GM18858 (cell line): ENCODE measurements around the gene FCRL5.
"Not testable (repeated sequence)": the region's sequence is repeated elsewhere in the genome, so short reads cannot be mapped to it uniquely, and the experiment has no call there.

ENCODE experiments used
- ATAC-seq: cut with Tn5 transposase; IDR thresholded peaks from one replicate; pipeline ENCODE4 v1.9.1; 2021; ENCODE audit not compliant: unreplicated experiment

Gene FCRL5

DNA sequence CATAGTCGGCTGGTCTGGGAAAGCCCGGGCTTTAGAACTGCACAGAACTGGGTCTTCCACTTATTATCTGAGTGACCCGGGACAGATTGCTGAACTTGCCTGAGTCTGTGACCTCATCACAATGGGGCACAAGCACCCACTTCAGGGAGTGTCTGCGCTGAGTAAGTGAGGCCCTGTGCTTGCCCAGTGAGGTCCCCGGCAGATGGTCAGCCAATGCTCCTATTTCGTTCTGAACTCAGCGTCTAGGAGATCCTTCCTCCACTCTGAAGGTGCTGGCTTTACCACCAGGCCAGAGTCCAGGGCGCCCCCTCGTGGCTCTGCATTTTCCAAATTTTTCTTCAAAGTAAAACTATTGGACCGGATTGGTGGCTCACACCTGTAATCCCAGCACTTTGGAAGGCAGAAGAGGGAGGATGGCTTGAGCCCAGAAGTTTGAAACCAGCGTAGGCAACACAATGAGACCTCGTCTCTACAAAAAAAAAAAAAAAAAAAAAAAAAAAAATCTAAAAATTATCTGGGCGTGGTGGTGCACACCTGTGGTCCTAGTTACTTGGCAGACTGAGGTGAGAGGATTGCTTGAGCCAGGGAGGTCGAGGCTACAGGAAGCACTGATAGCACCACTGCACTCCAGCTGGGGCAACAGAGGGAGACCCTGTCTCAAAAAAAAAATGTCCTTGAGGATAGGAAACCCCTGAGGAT, 61.7 kb downstream of the FCRL5 start:
- ATAC-seq: no peak

DNA sequence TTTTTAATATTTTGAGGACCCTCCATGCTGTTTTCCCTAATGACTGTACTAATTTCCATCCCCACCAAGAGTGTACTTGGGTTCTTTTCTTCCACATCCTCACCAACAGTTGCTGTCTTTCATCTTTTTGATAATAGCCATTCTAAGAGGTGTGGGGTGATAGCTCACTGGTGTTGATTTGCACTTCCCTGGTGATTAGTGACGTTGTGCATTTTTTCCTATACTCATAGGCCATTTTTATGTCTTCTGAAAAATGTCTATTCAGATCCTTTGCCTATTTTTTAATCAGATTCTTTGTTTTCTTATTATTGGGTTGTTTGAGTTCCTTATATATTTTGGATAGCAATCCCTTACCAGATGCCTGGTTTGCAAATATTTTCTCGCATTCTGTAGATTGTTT, 64.2 kb downstream of the FCRL5 start:
- ATAC-seq: no peak

DNA sequence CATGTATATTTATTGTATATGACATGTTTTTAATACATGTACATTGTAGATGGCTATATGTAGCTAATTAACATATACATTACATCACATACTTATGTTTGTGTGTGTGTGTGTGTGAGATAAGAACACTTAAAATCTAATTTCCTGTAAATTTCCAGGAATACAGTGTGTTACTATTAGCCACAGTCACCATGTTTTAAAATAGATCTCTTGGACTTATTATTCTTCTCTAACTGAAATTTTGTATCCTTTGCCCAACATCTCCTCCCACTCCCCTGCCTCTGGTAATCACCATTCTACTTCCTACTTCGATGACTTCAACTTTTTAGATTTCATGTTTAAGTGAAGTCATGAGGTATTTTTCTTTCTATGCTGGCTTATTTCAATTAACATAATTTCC, 64.8 kb downstream of the FCRL5 start:
- no peak for ATAC-seq

DNA sequence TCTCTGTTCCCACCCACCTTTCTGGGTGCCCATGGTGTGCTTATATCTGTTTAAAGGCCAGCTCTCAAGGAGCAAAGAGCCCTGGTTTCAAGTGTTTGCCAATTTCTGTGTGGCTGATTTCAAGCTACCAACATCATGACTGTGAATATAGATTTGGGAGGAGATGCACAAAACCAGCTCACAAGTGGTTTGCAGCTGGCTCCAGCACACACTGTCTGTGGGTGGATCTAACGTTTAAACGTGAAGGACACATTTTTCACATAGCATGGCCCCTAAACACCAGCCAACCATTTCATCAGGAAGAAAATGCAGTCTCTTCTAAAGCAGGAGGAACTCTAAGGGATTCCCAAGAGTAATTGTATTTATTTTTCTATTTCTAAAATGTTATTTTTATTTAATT, 65.2 kb downstream of the FCRL5 start:
- ATAC-seq: no peak

DNA sequence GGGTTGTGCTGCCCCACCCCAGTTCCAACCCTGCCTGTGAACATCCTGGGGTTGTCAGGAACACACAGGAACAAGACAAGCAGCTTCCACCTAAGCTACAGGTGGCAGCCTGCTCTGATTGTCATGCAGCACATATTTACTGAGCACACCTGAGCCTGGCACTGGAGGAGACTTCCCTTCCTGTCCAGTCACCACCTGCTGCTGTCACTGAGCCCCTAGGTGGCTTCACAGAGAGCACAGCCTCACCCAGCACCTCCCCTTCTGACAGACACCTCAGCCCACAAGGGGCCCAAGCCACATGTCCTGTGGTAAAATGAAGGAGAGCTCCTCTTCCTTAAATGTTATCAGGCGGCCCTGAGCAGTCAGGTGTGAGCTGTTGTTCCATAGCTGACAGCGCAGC, 65.9 kb downstream of the FCRL5 start:
- ATAC-seq: not testable (repeated sequence)

DNA sequence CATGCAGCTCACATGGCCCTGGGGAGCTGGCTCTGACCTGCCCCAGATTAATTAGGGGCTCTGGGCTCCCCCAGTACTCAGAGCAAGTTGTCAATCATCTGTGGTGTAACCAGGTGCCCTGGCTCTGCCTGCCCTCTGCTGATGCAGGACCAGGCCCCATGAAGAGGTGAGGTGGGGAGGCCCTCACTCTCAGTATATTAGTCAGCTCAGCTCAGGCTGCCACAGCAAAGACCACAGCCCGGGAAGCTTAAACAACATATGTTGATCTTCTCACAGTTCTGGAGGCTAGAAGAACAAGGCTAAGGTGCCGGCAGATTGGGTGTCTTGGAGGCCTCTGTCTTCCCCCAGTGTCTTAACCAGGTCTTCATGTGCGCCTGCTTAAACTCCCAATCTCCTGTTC, 66.5 kb downstream of the FCRL5 start:
- no peak for ATAC-seq

DNA sequence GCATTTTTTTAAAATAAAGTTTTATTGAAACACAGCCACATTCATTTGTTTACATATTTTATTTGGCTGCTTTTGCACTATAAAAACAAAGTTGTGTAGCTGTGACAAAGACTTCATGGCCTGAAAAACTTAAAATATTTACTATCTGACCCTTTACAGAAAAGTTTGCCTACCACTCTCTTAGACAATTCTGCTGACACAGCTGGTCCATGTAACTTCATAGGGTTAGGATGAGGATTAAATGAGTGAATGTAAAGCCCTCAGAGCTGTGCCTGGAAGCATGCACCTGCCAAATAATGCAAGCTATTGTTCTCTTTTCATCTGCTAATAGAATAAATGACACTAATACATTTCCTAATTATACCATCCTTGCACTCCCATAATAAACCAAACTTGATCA, 67.7 kb downstream of the FCRL5 start:
- no peak for ATAC-seq

DNA sequence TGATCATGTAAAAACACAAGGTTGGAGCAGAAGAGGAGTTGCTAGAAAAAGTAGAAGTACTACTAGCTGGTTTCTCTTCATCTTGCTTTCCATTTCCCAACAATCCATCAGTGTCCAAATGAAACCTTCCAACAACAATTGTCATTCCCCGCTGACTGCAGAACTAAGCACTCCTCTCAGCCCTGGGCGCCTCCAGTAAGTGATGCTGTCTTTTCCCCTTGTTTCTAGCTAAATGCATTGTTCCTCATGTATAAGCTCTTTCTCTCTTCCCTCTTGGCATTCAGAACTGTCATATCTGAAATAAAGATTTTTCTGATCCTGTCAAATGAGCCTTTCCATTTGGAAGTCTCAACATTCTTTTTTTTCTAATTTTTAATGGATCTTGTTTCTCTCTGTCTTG, 68.7 kb downstream of the FCRL5 start:
- no peak for ATAC-seq

DNA sequence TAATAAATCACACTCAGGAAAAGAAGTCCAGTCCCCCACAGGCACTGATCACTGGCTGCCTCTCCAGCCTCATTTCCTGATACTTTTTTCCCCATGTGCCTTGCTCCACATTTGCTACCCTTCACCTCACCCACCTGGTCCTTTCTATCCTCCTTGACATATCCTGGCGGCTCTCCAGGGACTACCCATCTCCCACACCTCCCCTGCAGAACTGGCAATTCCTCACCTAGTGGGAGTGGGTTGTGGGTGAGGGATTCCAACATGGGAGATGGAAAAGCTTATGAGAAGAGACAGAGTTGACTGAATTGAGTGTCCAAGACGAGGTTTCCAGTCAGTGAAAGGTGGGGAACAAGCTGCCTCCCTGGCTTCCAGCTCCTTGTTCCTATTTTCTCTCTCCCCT, 69.6 kb downstream of the FCRL5 start:
- no peak for ATAC-seq

DNA sequence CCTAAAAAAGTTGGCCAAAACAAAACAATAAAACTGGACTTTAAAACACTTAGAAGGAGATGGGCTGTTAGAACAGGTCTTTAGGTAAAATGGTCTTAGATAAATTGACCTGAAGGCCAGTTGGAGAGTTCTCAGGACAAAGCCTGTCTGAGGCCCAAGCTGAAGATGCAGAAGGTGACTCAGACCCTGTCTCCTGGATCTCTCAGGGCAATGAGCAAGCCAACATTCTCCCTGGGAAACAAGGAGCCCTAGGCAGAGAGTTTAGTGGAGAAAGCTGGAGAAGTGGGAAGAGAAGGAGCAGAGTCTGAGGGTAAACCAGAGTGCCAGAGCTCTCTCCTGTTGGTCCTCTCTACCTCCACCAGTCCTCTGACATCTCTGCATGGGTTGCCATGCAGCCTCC, 70.1 kb downstream of the FCRL5 start:
- no peak for ATAC-seq

DNA sequence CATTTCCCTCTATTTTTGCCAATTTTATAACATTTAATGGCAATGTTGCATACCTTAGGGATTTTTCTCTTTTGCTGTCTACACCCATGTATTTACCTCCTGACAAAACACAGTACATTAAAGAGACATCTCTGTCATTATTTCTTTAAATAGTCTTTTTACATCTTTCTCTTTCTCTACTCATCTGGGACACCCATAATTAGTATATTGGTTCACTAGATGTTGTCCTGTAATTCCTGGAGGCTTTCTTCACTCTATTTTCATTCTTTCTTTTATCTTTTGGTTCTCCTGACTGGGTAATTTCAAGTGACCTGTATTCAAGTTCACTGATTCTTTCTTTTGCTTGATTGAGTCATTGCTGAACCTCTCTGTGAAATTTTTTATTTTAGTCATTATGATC, 74.3 kb downstream of the FCRL5 start:
- no peak for ATAC-seq

DNA sequence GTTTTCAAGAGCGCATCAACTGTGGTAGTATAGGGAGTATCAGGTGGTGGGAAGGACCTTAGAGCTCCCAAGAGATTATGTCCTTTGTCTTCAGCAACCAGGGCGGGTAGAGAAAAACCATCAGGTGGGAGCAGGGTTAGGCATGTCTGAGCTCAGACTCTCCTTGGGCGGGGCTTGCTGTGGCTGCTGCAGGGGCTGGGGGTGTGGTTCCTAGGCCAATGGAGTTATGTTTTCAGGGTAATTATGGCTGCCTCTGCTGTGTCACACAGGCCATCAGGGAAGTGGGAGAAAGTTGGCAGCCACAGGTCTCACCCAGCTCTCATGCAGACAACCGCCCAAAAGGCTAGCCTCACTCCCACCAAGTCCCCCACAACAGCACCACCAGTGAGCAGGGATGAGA, 74.9 kb downstream of the FCRL5 start:
- ATAC-seq: no peak

DNA sequence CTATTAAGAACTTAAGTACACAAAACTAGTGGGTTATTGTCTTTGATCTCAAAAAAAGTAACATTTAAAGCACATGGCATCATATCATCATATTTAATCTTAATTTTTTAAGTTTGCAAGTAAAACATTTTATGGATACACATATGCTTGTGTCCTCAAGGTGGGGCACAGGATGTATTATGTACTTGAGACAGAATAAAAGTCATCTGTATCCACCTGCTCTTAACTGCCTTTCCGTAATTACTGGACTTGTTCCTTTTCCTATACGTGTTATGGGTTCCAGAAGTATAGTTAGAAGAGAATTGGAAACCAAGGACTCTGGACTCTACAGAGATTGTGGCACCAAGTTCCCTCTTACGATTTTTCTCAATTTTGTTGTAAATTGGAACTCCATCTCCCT, 79.4 kb downstream of the FCRL5 start:
- ATAC-seq: no peak

DNA sequence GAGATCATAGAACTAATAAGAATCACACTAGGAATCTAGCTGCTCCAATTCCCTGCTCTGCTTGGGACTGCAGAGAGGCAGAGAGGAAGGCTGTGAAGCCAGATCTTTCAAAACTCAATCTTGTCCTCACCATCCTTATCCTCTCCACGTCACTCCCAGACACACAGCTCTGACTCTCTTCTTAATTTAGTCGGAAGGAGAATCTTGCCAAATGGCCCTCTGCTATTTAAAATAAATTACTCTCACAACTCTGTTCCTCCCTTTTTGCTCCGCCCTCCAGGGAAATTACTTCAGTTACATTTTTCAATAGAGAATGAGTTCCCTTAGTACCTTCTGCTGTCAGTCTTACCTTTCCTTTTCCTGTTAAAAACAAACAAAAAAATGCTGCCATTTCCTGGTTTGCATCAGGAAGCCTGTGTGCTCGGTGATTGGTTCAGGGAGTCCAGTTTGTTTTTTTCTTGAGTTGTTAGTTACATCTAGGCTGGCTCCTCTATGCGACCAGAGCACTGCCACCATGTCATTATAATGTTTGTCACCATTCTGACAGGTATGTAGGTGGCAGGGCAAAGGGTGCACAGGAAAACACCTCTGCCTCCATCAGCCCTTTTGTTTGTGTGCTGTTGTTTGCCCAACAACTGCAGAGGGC, 80.1 kb downstream of the FCRL5 start:
- ATAC-seq: no peak

DNA sequence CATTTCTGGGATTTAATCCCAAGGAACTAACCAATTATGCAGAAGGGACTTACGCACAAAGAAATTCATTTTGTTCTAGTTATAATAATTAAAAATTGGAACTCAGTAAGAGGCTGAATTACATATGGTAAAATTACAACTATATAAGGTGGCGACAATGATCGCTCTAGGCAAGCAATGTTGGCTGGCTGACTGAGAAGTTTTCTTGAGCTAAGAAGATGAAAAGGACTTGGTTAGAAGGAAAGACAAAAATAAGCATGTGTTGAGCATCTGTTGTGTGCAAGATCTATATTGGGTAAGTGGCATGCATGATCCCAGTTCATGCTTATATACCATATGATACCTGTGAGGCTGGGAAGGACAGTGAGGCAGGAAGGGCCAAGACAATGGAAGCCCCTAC, 80.8 kb downstream of the FCRL5 start:
- ATAC-seq: no peak

DNA sequence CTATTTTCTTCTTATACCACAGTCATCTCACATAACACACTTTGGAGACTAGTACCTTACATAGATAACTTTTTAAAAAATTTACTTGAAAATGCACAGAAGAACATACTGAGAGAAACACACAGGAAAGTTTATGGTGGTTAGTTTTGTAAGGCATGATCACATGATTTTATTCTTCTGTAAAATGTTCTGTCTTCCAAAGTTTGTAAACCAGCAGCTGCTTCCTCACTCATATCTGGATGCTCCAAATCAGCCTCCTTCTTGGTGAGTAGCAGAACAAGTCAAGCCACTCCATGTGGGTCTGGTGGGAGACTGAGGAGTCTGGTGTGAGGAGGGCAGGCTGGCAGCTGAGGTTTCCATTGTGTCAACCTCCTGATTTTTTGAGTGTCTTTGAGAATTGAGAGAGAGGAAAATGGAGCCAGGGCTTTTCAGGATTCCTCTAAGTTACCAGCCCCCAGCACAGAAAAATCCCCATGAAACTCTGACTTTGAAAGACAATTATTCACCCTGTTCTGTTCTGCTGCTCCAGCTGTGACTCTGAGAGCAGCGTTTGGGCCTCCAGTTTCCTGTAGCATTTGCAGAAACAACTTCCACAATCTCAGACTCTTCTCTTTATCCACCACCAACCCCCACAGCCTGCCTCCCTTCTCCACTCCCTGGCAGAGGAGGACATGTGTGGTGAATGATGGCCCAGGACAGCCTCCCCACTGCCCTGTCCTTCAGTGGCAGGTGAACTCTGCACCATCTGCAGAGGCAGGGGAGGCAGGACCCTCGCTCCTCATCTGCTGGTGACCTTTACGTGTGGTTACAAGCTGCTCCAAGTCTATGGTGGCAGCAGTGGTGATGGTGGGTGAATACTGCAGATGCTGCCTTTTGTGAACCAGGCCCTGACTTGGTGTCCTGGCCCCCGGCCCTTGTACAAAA, 82.3 kb downstream of the FCRL5 start:
- ATAC-seq: no peak

DNA sequence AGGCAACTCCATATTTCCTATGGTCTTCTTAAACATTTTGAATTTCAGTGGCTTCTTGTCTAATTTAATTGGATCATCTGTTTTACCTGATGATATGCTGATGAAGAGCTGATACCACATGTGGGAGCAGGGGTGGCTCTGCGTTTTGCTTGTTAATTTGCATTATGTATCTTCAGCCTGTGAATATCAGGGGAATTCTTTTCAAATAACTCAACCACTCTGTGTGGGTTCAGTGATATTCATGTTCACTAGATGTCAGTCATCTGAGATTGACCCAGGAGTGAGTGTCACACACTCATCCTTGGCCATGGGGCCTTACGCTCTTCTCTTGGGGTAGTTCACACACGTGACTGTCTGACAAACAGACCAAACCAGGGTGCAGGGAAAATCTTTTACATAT, 83.0 kb downstream of the FCRL5 start:
- ATAC-seq: no peak

DNA sequence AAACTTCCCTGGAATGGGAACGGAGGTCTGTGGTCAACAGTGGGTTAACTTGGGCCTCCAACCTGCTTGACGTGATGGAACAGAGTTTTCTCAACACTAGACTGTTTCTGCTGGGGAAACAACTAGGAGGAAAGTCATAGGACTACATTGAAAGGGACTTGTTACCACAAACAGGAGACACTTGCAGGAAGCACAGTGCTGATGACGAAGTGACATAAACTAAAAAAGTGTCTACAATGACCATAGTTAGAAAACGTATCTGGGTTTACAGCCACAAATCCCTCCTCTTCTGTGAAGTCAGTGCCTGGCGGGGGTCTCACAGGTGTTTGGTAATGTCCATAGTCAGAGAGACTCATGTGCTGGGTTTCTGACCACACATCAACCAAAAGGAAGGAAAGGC, 86.3 kb downstream of the FCRL5 start:
- no peak for ATAC-seq
